Hindlimb muscle (tissue), 1 donor: ENCODE data around the gene TNFRSF14. TPM values are rescaled to one million over a fixed set of nuclear protein-coding genes. Genes with fewer than 3 reads are reported as not detected.

ENCODE experiments used
- DNase-seq: peaks from one replicate; pipeline ENCODE4 v3.0.0-alpha.2; 2013
- polyA plus RNA-seq: library from polyadenylated mRNA; unstranded; fragments of 120-200 nt; gene quantifications from one replicate; pipeline ENCODE4 v1.2.1, GENCODE V29; 2013; ENCODE audit not compliant: insufficient read length

TNFRSF14 gene
- polyA plus RNA-seq, 1 donor = 15.8 TPM

GRCh38 chr1:2589431-2590232 is 33.5 kb downstream of the TNFRSF14 start:
- no peak for DNase-seq

DNA sequence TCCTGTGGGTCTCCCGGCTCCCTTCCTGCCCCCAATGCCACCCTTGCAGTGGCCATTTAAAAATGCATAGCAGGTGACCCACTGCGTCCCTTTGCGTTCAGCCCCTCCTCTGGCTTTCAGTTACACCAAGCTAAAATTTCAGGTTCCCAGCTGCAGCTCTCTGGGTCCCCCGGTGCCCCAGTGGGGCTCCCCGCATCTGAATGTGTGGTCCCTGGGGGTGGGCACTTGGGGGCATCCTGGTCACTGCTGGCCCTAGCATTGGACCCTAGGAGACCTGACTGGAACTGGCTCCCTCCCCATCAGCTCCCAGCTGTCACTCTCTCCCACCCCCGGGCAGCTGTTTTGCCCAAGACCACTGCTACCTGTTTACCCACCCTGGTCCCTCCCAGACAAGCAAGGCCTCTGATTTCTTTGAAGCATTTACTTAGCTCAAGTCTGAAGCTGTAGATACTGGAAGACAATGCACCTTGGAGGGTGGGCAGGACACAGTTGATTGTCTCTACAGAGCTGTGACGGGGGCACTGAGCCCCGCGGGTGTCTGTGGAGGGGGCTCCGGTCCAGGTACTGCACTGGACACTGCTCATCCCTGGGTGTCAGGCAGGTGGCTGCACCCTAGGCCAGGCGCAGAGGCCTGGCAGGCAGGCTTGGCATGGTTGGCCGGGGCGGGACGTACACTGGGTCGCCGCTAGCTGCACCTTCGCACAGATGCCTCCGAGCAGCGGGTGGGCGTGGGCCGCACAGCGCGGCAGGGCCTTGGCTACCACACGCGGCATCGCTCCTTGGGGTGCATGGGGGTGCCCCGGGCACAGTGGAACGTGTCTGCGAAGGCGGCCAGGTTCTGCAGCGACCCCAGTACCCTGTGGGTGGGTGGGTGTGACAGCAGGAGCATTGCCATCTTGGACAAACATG is 34.3 kb downstream of the TNFRSF14 start:
- no peak for DNase-seq

DNA sequence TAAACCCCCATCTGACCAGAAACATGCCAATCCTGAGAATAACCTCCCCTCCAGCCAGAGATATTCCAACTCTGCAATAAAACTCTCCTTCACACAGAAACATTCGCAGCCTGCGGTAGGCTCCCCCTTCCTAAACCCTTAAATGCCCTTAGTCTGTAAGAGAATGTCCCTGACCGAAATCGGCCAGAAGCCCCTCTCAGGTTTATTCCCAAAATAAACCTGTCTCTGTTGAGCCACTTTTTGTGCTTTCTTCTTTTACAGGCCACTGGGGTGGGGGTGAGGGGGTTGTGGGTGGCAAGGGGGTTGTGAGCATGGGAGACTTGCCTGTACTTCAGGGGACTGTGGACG is 35.0 kb downstream of the TNFRSF14 start:
- no peak for DNase-seq

DNA sequence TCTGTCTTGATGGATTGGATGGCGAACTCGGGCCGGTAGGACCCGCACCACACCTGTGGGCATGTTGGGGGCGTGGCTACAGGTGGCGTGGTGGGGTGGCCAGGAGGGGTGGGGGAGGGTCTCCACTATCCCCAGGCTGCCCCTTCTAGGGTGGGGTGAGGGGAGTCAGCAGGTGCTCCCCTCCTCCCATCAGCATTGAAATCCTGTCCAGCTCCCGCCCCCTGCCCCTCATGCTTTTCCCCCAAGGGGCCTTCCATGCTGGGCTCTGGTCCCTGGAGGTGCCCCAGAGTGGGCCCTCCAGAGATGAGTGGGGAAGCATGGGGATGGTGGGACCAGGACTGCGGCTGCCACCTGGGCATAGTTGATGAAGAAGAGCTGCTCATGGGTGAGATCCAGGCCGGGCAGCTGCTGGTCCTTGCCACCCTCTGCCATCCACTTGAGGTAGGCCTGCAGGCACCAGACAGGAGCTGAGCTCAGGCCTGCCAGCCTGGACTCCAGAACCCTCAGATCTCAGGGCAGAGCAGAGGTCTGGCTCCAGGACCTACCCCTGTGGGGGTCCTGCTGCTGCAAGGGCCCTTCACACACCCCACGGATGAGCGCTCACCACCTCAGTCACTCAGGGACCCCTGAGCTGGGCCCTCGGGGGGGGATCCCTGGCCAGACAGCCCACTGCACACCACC is 35.5 kb downstream of the TNFRSF14 start:
- DNase-seq = no peak

DNA sequence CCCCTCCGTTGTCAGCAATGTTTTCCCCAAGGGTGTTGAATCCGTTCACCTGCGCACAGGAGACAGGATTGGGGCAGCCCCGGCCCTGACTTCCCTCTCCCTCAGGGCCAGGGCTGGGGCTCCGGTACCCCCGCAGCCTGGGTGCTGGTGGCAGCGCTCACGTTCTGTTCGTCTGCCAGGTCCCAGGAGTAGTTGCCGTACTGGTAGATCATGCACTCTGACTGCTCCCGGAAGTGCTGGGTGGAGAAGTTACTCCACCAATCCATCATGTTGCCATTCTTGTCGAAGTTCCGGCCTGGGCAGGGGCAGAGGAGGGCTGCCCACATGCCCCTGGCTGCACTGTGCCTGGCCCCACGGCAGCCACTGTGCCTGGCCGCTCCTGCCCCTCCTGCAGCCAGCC is 36.5 kb downstream of the TNFRSF14 start:
- no peak for DNase-seq

DNA sequence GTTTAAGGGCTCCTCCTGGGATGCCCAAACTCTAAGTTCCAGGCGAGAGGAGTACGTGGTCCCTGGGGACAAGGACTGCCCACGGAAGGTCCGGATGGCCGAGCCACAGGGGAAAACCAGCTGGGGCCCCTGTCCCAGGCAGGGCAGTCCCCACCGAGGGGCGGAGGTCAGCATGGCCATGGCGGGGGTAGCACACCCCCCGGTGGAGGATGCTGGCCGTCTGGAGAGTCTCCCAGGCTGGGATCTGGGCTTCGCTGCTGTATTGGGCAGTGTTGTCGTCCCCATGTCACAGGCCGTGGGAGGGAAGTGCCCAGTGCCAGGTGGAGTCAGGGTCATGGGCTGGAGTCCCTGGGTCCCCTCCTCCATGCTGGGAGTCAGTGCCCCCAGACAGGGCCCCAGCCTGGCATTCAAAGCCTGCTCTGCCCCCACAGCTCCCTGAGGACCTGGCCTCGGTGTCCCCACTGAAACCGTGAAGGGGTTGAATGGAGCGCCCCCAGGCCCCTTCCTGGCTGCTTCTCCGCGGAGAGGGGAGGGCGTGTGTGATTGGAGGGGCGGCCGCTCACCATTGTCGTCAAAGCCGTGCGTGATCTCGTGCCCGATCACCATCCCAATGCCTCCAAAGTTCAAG is 37.2 kb downstream of the TNFRSF14 start:
- no peak for DNase-seq

DNA sequence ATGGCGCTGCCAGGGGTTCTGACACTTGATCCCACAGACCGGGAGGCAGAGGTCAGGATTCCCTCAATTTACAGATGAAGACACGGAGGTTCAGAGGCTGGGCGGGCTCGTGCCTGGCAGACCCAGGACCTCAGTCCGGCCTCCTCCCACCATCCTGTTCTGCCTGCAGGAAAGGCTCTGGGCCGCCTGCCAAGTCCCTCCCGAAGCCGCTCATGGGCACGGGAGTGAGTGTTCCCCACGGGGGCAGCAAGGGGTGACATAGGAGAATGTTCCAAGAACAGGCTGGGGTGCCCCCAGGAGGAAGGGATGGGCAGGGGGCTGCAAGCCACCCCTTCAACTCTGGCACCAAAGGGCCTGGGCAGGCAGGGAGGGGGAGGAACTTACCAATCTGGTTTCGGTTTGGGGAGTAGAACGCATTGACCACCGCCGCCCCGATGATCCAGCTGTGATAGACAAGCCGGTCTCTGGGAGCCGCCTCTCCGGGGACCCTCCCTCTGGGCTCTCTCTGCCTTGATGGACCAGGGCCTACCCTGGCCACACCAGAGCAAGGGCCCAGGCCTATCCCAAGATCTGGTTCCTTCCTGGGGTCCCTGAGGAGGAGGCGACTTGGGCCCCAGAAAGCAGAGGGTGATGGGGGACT is 38.0 kb downstream of the TNFRSF14 start:
- DNase-seq = no peak

DNA sequence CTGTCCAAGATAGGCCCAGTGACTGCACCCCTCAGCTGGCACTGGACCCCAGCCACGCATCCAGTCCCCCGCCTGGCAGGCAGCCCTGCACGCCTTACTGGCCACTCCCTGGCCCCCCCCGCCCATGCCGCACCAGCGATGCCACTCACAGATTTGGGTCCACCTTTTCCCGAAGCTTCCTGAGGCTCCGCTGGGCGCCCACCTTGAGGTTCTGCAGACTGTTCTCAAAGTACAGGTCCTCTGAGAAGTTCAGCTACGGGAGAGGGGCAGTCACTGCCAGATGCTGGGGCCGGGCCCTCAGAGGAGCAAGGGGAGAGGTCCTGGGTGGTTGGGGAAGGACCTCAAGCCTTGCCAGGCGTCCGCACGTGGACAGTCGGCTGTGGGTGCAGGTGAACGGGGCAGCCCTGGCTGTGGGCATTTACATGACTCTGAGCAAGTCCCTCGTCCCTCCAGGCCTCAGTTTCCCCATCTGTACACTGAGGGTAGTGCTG is 38.5 kb downstream of the TNFRSF14 start:
- no peak for DNase-seq

DNA sequence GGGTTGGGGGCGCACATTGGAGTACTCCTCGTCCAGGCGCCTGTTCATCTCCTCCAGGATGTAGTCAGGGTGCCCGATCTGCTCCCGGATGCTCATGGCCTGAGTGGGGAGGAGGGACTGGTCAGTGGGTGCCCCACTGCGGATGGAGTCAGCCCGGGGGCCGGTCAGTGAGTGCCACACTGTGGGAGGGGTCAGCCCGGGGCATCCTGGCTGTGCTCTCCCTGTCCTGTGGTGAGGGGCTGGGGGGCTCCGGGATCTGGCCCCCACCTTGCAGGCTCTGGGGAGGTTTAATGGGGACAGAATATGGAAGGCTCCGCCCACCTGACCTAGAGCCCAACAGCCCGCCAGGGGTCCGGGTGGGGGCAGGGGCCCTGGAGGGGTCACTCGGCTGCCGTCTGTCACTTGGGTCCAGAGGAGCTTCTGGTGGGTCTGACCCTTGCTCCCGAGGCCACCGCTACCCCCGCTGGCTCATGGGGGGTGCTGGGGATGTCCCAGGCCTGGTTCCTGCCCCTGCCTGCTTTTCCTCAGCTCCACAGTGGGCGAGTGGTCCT is 39.2 kb downstream of the TNFRSF14 start:
- DNase-seq = no peak

DNA sequence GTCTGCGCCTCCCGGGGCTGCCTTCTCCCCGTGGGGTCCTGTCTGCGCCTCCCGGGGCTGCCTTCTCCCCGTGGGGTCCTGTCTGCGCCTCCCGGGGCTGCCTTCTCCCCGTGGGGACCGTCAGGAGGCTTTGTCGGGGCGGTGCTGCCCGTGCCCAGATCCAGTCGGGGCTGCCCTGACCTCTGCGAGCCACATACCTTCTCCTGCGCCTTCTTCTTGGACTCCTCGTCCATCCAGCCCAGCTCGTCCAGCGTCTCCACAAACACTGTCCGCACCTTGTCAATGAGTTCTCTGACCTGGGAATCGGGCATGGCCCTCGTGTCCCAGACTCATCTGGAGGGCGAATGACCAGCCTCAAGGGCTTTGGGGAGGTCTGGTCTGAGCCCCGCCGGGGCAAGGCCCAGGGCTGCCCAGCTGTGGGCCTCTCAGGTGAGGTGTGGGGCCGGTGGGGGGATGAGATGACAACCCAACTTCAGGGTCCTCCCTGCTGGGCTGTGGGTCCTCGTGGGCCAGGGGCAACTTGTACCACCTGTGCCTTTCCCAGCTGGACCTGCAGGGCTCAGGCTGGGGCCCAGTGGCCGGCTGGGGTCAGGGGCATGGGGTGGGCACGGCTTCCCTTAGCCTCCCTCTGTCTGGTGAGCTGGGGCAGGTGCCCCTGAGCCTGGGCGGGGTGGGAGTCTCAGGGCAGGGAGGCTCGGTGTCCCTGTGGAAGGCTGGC is 39.8 kb downstream of the TNFRSF14 start:
- DNase-seq = no peak

- no peak for DNase-seq
These were observed 40.6 kb downstream of the TNFRSF14 start for GRCh38 chr1:2596530-2597333.

DNA sequence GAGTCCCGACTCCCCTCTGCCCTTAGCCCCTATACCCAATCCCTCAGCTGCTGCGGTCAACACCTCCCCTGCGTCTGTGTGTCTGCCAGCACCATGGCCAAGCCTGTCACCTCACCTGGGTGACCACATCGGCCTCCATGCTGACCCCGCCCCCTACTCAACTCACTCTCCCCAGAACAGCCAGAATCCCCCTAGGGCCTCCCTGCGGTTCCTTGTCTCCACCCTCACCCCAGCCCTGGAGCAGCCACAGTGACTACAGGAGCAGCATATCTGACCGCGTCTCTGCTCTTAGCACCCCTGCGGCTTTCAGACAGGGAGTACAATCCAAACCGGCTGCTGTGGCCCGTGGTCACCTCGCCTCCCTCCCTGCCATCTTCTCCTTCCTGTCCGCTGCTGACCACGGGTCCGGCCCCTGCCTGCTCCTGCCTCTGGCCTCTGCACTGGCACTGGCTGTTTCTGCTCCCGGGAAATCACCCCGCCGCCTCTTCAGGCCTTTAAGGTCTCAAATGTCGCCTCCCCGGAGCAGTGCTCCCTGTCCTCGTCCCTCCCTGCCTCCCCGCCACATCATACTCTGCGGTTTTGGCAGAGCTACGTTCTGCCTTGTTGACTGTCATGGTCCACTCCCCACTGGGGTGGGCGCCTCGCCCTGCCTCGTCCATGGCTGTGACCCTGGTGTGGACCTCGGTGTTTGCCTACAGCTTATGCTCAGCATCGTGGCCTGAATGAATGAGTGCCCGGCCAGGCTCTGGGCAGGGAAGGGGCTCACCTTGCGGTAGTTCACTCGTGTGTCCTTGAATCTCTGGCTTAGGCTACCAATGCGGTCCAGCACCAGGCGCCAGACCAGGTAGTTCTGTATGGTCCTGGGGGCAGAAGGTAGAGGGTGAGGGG is 41.5 kb downstream of the TNFRSF14 start:
- DNase-seq = no peak

- DNase-seq = no peak
These were observed 42.3 kb downstream of the TNFRSF14 start for GRCh38 chr1:2598329-2598931.

DNA sequence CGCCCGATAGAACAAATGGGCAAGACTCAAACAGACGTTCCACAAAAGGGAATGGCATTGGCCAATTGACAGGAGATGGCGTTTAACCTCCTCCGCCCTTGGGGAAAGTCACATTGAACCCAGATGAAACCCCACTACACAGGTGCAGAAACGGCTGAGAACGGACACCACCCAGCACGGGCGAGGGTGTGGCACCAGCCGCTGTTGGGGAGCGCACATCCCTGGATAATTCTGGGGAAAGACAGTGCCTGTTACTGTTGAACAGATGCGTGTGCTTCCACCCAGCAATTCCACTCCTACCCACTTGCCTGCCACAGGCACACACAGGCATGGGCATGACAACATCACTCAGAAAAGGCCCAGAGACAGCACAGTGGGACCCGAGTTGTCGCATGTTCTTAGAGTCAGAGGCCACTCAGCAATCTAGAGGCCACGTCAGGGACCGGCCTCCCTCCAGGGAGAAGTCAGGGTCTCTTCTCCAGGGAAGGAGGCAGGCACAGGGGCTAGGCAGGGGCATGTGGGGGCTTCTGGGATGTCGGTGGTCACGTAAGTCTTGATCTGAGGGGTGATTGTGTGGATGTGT is 45.6 kb downstream of the TNFRSF14 start:
- no peak for DNase-seq

GRCh38 chr1:2602311-2602835 is 46.2 kb downstream of the TNFRSF14 start:
- no peak for DNase-seq

- no peak for DNase-seq
These were observed 46.8 kb downstream of the TNFRSF14 start for GRCh38 chr1:2602866-2603520.

GRCh38 chr1:2603521-2604155 is 47.5 kb downstream of the TNFRSF14 start:
- DNase-seq = no peak
